ENCODE data around the gene CARHSP1.

Gene CARHSP1

DNA sequence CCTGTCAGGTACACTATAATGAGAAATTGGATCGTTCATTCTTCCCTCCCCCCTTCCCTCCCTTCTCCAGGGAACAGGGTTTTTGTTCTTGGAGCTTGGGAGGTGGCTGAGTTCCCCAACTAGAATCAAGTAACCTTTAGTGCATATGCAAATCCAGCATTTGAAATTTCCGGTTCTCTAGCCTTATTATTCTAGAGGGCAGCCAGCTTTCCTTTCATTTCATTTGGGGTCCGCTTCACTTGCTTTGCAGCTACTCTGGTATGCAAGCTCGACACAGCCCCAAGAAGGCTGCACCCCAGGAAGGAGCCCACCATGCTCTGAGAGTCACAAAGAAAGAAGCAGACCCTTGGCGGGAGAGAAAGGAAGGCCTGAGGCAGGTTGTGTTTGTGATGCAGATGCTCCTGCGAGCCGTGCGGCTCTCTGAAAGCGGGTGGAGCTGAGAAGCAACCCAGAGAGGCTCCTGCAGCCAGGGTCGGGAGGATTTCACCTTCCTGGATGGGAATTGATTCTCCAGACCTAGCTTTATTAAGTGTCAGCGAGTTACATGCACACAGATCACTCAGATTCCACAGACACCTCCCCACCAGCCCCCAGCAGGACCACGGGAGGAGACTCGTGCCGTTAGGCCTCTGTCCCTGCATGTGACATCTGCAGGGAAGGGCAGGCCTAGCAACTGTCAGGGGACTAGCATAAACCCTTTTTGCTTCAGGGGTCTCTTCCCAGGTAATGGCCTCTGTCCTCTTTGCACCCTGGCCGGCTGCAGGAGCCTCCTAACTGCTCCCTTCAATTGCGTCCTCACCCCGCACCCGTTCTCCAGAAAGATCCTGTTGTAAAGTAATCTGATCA lies 36.7 kb downstream of the CARHSP1 start:
- H3K4me3 ChIP-seq (ENCODE audit: low read length), result no peak overlapping the region
- DNase-seq (ENCODE audit: low read depth), result no peak
- TF ChIP-seq, protein P1, sequence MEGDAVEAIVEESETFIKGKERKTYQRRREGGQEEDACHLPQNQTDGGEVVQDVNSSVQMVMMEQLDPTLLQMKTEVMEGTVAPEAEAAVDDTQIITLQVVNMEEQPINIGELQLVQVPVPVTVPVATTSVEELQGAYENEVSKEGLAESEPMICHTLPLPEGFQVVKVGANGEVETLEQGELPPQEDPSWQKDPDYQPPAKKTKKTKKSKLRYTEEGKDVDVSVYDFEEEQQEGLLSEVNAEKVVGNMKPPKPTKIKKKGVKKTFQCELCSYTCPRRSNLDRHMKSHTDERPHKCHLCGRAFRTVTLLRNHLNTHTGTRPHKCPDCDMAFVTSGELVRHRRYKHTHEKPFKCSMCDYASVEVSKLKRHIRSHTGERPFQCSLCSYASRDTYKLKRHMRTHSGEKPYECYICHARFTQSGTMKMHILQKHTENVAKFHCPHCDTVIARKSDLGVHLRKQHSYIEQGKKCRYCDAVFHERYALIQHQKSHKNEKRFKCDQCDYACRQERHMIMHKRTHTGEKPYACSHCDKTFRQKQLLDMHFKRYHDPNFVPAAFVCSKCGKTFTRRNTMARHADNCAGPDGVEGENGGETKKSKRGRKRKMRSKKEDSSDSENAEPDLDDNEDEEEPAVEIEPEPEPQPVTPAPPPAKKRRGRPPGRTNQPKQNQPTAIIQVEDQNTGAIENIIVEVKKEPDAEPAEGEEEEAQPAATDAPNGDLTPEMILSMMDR (conservative IDR thresholded peaks at IDR 0.05; ENCODE audit: low read length), result no peak

DNA sequence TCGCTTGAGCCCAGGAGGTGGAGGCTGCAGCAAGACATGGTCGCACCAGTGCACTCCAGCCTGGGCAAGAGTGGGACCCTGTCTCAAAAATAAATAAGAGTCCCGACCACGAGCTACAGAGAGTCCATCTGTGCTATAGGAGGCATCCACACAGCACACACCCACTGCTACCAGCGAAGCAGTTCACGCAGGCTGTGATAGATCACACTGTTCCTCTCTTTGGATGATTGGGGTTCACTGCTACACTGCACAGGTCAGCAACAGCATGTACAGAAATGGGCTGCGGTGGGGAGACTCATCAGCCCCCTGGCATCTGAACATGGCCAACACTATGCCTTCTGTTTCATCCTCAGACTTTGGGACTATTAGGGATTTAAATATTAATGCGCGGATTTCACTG lies 37.4 kb downstream of the CARHSP1 start:
- no peak overlapping the region for H3K4me3 ChIP-seq (ENCODE audit: low read length)
- TF ChIP-seq, protein P1 (conservative IDR thresholded peaks at IDR 0.05; ENCODE audit: low read length), result no peak
- DNase-seq (ENCODE audit: low read depth), result no peak

DNA sequence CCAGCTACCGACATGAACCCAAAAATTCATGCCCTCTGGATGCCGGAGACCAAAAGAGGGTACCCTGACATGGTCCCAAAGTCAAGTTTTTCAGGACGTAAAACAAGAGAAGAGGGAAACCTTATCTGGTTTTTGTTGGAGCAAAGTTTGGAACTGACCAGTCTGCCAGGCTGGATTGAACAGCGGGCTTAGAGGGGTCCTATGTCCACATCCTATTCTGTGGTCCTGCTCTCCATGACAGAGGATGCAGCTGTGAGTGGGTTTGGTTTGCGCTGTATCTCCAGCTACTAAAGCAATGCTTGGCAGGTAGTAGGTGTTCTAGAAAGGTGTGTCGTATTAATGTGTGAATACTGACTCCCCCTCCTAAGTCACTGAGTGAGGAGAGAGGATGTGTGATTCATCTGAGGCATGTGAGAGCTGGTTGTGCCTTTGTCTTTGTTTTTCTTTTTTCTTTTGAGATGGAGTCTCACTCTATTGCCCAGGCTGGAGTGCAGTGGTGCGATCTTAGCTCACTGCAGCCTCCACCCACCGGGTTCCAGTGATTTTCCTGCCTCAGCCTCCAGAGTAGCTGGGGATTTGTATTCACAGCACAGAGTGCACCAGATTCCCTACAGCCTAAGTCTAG lies 40.2 kb downstream of the CARHSP1 start:
- no peak for DNase-seq (ENCODE audit: low read depth)
- TF ChIP-seq, protein P1 (conservative IDR thresholded peaks at IDR 0.05; ENCODE audit: low read length), result no peak
- no peak overlapping the region for H3K4me3 ChIP-seq (ENCODE audit: low read length)

DNA sequence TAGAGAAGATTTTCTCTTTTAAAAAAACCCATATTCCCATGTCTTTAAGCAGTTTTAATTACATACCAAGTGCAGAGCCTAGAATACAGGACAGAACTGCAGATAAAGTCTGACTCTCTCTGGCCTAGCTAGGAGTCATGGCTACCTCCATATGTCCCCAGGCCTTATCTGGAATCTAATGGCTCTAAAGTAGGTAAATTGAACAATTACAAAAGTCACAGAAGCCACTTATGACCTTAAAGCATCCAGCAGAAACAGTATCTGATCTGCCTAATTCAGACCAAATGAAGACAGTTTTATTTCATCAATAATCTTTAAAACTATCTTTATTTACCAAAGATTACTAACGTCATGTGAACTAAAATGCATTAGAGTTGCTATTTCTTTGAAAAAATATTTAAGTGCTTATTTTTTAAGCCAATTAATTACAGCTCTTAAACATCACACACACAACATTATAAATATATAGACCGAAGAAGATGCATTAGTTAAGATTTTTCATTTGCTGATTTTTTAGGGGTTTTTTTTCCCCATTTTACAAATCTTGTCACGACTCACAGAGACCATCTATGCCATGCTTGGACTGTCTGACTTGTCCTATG lies 42.4 kb downstream of the CARHSP1 start:
- no peak for DNase-seq (ENCODE audit: low read depth)
- TF ChIP-seq, protein P1 (conservative IDR thresholded peaks at IDR 0.05; ENCODE audit: low read length), result no peak
- H3K4me3 ChIP-seq (ENCODE audit: low read length), result no peak overlapping the region

DNA sequence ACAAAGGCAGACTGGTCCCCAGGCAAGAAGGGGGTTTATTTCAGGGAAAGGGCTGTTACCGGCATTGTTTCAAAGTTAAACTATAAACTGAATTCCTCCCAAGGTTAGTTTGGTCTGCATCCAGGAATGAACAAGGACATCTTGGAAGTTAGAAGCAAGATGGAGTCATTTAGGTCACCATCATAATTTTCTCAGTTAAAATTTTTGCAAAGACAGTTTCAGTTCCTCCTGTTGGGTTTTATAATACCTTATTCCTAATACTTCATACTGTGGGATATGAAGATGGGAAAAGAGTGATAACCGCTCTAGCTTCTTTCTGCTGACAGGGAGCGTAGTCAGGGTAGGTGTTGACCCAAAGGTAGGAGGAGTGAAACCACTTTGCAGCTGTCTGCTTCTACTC lies 46.4 kb downstream of the CARHSP1 start:
- no peak for DNase-seq (ENCODE audit: low read depth)
- TF ChIP-seq, protein P1 (conservative IDR thresholded peaks at IDR 0.05; ENCODE audit: low read length), result no peak
- H3K4me3 ChIP-seq (ENCODE audit: low read length), result no peak overlapping the region

DNA sequence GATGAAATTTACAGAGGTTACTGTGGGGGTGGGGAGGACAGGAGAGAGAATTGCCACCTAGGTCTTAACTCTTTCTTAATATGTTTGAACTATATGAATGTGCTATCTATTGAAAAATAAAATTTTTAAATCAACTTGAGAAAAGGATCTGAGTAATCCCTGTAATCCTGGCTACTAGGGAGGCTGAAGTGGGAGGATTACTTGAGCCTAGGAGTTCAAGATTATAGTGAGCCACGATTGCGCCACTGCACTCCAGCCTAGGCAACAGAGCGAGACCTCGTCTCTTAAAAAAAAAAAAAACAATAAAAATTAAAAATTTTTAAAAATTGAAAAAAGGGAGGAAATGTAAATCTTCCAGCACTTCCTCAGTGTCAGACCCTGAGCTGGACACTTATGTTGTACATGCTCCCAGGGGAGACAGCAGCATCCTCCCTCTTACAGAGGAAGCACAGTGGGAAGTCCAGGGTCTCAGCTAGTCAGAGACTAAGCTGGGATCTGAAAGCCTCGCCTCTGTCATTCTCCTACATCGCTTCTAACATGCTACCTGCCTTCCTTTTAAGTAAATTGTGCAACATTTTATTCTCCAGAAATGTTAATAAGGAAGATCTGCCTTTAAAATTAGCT lies 49.3 kb downstream of the CARHSP1 start:
- DNase-seq (ENCODE audit: low read depth), result no peak
- no peak overlapping the region for H3K4me3 ChIP-seq (ENCODE audit: low read length)
- TF ChIP-seq, protein P1 (conservative IDR thresholded peaks at IDR 0.05; ENCODE audit: low read length), result no peak
